NCI-H1105 (cell line): ENCODE measurements around the gene CC2D2A.
"Not testable (repeated sequence)": the region's sequence is repeated elsewhere in the genome, so short reads cannot be mapped to it uniquely, and the experiment has no call there.

ENCODE experiments used
- DNase-seq: peaks from one replicate; lab custom pipeline; 2025; lab: John Stamatoyannopoulos, UW

CC2D2A gene

GRCh38 chr4:15558561-15558960 lies 88.9 kb downstream of the CC2D2A start:
- no peak for DNase-seq

- no peak for DNase-seq
These were observed 92.4 kb downstream of the CC2D2A start for GRCh38 chr4:15562114-15562513.

GRCh38 chr4:15562623-15563022 lies 92.9 kb downstream of the CC2D2A start:
- DNase-seq = no peak

DNA sequence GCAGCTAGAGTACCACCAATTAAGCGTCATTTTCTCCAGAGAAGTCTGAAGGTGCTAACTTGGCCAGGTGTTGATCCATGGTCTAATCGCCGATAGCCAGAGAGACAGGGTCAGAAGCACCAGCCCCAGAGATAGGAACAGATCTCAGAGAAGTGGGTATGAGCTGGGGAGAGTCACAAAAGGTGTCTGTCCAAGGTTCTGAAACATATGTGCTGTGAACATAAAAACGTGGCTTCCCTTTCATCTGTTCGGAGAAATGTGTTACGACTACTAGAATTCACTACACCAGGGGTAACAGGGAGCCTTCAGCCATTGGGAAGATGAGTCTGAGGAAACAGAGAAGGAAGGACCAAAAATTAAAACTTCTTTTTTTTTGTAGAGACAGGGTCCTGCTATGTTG lies 94.2 kb downstream of the CC2D2A start:
- DNase-seq = no peak

- no peak for DNase-seq
These were observed 99.1 kb downstream of the CC2D2A start for GRCh38 chr4:15568821-15569220.

- no peak for DNase-seq
These were observed 100.1 kb downstream of the CC2D2A start for GRCh38 chr4:15569746-15570145.

GRCh38 chr4:15575966-15576365 lies 106.3 kb downstream of the CC2D2A start:
- DNase-seq = no peak

DNA sequence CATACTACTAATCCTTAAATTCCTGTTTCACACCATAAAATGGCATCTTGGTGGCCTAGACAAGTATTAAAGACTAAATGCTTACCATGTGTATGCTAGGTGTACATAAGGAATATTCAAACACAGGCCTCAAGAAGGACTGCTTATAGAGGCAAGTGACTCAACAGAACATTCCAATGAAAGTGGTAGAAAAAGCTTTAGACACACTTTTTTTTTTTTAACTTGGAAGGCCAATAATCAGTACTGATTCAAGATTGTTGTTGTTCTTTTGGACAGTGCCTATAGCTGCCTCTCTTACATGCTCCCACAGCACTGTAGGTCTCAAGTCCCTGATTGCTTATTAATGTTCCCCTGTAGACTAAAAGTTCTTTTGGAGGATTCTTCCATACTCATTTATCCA lies 107.8 kb downstream of the CC2D2A start:
- no peak for DNase-seq

DNA sequence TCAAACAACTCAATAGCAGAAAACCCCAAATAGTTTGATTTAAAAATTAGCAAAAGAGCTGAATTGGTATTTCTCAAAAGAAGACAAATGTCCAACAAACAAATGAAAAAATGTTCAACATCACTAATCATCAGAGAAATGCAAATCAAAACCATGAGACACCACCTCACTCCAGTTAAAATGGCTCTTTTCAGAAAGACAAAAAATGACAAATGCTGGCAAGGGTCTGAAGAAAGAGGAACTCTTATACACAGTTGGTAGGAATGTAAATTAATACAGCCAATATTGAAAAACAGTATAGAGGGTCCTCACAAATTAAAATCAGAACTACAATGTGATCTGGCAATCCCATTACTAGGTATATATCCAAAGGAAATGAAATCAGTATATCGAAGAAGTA lies 115.1 kb downstream of the CC2D2A start:
- no peak for DNase-seq

GRCh38 chr4:15585331-15585730 lies 115.6 kb downstream of the CC2D2A start:
- no peak for DNase-seq

GRCh38 chr4:15586066-15586465 lies 116.4 kb downstream of the CC2D2A start:
- DNase-seq = no peak

DNA sequence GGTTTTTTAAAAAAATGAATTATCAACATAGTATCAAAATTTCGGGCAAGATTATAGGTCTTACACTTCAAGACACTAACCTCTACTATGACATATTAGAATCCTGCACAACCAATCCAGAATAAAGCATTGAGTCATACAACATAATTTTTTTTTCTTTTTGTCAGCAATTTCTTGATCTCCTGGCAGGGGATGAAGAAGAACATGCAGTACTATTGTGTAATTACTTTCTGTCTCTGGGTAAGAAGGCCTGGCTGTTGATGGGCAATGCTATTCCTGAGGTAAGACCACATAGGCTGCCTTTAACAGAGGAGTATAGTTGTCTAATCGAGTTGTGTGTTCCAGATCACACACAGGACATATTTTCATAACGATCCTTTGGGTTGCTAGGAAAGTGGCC lies 118.0 kb downstream of the CC2D2A start:
- DNase-seq = no peak

DNA sequence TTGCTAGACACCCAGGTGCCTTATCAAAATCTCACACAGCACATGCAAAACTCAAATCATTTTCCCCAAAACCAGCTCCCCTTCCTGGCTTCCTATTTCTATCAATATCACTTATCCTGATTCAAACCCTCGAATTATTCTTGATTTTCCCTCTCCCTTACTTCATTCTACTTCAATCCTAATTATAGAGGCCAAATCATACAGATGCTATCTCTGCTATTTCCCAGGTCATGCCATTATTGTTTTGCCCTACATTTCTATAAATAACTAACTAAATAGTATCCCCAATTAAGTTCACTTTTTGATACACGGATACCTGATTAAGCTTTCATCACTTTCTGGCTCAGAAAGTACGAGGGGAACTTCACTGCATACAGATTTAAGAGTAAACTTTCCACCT lies 123.1 kb downstream of the CC2D2A start:
- no peak for DNase-seq

GRCh38 chr4:15598644-15599043 lies 129.0 kb downstream of the CC2D2A start:
- no peak for DNase-seq

DNA sequence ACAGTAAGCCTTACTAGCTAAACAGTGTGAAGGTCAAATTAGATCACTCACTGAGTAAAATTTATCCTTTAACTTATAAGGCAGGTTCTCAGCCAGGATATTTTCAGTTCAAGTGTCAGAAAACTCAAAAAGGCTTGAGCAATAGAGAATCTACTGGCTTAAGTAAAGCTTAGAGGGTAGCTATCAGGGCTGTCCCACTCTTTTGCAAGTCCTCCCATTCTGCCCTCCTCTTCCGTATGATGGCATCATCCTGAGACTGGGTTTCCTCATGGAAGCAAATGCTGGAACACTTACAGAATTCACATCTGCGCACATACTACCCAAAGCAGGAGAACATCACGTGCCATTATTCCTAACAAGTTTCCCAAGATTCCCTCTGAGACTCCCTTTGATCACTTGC lies 130.5 kb downstream of the CC2D2A start:
- DNase-seq = no peak

DNA sequence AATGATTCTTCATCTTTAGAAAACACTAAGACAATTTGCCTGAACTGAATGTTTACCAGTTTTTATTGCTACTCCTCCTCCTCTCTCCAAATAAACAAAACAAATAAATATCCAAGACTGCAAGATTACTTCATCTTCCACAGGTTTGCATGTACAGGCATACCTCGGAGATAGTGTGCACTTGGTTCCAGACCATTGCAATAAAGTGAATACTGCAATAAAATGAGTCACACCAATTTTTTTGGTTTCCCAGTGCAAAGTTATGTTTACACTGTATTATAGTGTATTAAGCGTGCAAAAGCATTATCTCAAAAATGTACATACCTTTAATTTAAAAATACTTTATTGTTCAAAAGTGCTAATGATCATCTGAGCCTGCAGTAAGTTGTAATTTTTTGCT lies 132.2 kb downstream of the CC2D2A start:
- DNase-seq = no peak

- no peak for DNase-seq
These were observed 135.9 kb downstream of the CC2D2A start for GRCh38 chr4:15605537-15605936.

GRCh38 chr4:15610855-15611254 lies 141.2 kb downstream of the CC2D2A start:
- DNase-seq = no peak

DNA sequence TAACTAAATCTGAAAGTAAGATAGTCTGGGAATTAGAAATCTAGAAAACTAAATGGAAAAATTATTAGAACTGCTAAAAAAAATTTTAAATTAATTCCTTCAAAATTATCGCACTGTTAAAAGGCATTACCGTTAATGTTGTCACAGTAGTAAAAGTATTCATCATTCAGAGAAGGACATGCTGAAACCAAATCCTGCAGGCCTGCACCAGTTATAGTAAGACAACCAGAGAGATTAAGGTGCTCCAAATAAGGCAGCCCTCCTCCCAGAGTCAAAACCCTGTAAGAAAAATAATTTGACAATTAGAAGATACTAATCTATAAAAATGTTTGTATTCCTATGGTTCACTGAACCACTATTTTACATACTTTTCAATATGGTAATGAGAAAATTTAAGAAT lies 142.5 kb downstream of the CC2D2A start:
- no peak for DNase-seq

- DNase-seq = not testable (repeated sequence)
These were observed 145.2 kb downstream of the CC2D2A start for GRCh38 chr4:15614891-15615290.

DNA sequence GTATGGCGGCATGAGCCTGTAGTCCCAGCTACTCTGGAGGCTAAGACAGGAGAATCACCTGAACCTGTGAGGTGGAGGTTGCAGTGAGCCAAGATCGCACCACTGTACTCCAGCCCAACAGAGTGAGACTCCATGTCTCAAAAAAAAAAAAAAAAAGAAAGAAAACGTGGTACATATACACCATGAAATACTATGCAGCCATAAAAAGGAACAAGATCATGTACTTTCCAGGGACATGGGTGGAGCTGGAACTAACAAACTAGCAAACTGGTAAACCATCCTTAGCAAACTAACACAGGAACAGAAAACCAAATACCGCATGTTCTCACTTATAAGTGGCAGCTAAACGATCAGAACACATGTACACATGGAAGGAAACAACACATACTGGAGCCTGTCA lies 147.7 kb downstream of the CC2D2A start:
- DNase-seq = not testable (repeated sequence)

DNA sequence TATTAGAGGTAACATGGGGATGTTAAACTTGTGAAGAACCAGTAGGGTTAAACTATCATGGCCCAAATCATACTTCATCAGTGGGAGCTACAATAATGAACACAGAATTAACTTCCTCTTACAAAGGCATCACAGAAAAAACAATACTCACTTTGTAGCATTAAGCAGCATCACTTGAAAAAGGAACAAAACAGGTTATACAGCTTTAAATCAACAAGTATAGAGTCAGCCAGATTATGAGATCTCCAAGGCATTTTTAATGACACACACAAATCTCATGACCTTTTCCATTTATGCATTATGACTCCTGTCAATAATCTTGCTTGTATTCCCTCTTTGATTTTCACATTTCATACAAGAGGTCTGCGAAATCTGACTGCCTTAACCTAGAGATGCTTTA lies 167.1 kb downstream of the CC2D2A start:
- DNase-seq = no peak

DNA sequence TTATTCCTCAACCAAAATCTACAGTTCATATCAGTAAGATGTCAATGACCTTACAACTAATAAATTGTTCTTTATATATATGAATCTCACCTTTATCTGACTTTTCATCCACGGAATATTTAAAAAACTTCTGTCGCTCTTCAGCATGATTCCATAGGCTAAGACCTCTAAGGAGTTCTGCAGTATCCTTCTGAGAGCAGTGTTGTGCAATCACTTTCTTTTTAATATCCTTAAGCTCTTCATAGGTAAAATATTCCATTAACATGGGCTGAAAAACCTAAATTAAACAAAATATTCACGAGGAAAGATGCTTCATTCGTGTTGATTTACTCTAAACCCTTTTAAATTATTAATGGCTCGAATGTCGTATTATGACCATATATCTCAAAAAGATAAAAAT lies 168.7 kb downstream of the CC2D2A start:
- no peak for DNase-seq

DNA sequence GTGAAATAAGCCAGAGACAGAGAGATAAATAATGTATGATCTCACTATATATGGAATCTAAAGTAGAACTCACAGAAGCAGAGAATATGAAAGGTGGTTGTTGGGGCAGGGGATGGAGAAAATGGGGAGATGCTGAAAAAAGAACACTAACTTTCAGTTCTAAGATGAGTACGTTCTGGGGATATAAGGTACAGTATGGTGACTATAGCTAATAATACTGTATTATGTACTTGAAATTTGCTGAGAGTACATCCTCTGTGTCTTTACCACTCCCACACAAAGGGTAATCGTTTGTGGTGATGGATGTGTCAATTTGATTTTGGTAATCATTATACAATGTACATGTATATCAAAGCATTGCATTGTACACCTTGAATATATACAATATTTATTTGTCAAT lies 178.9 kb downstream of the CC2D2A start:
- no peak for DNase-seq

DNA sequence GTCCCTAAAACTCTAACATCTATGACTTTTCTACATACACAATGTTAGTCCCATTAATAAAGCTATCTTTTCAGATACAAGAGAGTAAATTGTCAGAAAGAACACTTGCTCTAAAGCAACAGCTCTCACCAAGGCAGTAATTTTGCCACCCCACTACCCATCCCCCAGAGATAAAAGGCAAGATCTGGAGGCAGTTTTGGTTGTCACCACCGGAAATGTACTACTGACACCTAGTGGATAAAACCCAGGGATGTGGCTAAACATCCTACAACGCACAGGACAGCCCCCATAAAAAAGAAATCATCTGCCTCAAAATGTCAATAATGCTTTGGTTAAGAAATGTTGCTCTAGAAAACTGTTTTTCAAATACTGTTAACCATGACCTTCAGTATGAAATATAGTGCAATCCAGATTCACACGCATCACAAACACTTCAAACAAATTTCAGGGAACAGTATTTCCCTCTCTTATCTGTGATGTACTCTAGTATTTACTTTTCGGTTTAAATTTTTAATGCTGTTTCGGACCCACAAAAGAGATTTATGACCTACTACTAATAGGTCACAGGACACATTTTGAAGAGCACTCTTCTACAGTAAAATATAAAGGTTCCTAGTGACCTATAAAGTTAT lies 180.3 kb downstream of the CC2D2A start:
- peak; percentile 31 for DNase-seq
